Type B pancreatic cell (in vitro differentiated cells): ENCODE results near the gene LTBP1. TPM values are rescaled to one million over a fixed set of nuclear protein-coding genes. Genes with fewer than 3 reads are reported as not detected.

Experiments used
- DNase-seq: peaks from one replicate; pipeline ENCODE4 v3.0.0; 2021; ENCODE audit warnings: mixed read lengths; ENCODE audit not compliant: unreplicated experiment; ENCODE audit errors: extremely low spot score
- H3K27ac Mint-ChIP-seq: 2 replicates; pipeline ENCODE4 v1.8.0; 2021; ENCODE audit warnings: mild to moderate bottlenecking, mixed read lengths
- H3K27me3 Mint-ChIP-seq: 2 replicates; pipeline ENCODE4 v1.8.0; 2021; ENCODE audit warnings: mixed read lengths
- H3K36me3 Mint-ChIP-seq: 2 replicates; pipeline ENCODE4 v1.8.0; 2021; ENCODE audit warnings: mixed read lengths
- H3K4me1 Mint-ChIP-seq: one replicate; pipeline ENCODE4 v1.8.0; 2021; ENCODE audit warnings: mixed read lengths; ENCODE audit not compliant: unreplicated experiment
- H3K4me3 Mint-ChIP-seq: 2 replicates; pipeline ENCODE4 v1.8.0; 2021; ENCODE audit warnings: mild to moderate bottlenecking, mixed read lengths
- H3K9me3 Mint-ChIP-seq: 2 replicates; pipeline ENCODE4 v1.8.0; 2021; ENCODE audit warnings: mixed read lengths
- total RNA-seq: library from RNA; stranded (reverse); gene quantifications from 2 replicates; pipeline ENCODE4 v1.2.1, GENCODE V29; 2021; ENCODE audit warnings: low replicate concordance
- TF ChIP-seq, protein P1 (sequence below): fragments of 200-600 bp; sonication (generic); conservative IDR thresholded peaks from 2 replicates; pipeline ENCODE4 v1.5.0; 2021; ENCODE audit warnings: antibody characterized with exemption, mild to moderate bottlenecking

LTBP1 gene
- total RNA-seq, 1 donor from 2014 or later = 53.3 TPM

DNA sequence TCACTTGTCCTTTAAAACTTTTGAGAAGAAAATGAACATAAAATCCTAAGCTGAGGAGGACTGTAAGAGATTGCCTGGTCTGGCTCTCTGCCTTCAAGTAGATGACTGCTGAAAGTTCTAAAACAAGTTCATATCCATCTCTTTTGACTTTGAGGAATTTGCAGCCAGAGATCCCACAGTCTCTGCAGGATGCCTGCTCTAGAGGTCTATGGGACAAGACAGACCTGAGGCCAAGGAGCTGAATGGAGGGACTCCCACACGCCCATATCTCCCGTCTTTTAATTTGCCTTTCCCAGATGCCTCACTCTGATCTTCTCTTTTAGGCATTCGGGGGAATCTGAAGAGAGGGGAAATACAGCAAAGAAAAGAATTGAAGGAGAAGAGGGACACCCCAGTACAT lies 273.8 kb downstream of the LTBP1 start:
- TF ChIP-seq, protein P1, sequence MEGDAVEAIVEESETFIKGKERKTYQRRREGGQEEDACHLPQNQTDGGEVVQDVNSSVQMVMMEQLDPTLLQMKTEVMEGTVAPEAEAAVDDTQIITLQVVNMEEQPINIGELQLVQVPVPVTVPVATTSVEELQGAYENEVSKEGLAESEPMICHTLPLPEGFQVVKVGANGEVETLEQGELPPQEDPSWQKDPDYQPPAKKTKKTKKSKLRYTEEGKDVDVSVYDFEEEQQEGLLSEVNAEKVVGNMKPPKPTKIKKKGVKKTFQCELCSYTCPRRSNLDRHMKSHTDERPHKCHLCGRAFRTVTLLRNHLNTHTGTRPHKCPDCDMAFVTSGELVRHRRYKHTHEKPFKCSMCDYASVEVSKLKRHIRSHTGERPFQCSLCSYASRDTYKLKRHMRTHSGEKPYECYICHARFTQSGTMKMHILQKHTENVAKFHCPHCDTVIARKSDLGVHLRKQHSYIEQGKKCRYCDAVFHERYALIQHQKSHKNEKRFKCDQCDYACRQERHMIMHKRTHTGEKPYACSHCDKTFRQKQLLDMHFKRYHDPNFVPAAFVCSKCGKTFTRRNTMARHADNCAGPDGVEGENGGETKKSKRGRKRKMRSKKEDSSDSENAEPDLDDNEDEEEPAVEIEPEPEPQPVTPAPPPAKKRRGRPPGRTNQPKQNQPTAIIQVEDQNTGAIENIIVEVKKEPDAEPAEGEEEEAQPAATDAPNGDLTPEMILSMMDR = no peak
- peaks cover 26% of the 10 kb centered on the region for H3K4me1 Mint-ChIP-seq
- no peak overlapping the region for H3K4me3 Mint-ChIP-seq
- DNase-seq = no peak
- no peak overlapping the region for H3K27ac Mint-ChIP-seq
- H3K36me3 Mint-ChIP-seq = peaks cover 10% of the 10 kb centered on the region
- peaks cover 5% of the 10 kb centered on the region for H3K9me3 Mint-ChIP-seq
- H3K27me3 Mint-ChIP-seq = no peaks in the 10 kb centered on the region

DNA sequence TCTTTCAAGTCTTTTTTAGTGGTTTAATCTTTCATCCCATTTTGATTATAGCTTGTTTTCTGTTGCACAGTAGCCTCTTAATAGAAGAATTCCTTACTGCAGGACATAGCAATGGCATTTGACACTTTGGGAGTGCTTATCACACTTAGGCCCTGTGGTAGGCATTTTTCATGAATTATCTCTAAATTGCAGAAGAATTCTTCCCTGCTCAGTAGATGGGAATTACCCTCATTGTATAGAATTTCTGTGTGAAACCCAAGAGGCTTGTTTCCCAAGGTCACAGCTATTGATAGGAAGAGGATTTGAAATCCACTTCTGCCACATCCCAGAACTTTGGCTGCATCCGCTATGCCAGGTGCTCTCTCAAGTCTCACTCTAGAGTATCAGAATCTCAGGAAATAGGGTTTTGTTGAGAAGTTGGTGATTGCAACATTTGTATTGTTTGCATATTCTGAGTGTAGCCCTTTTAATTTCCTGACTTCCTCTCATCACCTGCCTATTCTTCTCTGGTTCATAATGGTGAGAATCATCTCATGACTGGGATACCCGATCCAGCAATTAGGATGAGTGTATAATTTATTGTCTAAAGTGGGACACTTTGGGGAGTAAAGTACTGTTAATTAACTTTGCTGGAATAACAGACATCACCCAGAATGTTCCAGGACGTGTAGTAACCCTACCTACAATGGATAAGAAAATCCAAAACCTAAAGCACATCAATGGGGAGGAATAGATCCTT lies 274.5 kb downstream of the LTBP1 start:
- TF ChIP-seq, protein P1 = no peak
- no peaks in the 10 kb centered on the region for H3K27me3 Mint-ChIP-seq
- no peak overlapping the region for H3K4me3 Mint-ChIP-seq
- H3K27ac Mint-ChIP-seq = no peak overlapping the region
- peaks cover 9% of the 10 kb centered on the region for H3K9me3 Mint-ChIP-seq
- no peak for DNase-seq
- H3K4me1 Mint-ChIP-seq = peaks cover 22% of the 10 kb centered on the region
- H3K36me3 Mint-ChIP-seq = peaks cover 17% of the 10 kb centered on the region

DNA sequence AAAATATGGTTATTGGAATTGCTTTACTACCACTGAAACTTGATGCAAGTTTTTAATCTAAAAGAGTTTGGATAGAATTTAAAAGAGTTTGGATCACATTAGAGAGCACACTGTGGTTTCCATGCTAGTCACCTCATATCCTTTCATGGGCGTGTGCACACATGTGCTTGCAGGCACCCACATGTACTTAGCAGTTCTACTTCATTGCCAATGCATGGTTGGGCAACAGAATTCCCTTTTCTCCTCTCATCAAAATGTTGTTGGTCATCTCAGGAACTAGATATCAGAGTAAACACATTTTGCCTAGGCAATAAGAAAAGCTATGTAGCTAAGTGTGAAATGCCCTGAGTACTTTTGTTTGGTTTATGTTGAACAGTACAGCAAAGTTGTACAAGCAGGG lies 275.6 kb downstream of the LTBP1 start:
- no peak for DNase-seq
- Mint-ChIP-seq H3K4me1 (peaks cover 20% of the 10 kb centered on the region), H3K27me3 (no peaks in the 10 kb centered on the region), H3K36me3 (peaks cover 18% of the 10 kb centered on the region), H3K9me3 (peaks cover 9% of the 10 kb centered on the region), H3K27ac (no peak overlapping the region), H3K4me3 (no peak overlapping the region)
- TF ChIP-seq, protein P1 = no peak

DNA sequence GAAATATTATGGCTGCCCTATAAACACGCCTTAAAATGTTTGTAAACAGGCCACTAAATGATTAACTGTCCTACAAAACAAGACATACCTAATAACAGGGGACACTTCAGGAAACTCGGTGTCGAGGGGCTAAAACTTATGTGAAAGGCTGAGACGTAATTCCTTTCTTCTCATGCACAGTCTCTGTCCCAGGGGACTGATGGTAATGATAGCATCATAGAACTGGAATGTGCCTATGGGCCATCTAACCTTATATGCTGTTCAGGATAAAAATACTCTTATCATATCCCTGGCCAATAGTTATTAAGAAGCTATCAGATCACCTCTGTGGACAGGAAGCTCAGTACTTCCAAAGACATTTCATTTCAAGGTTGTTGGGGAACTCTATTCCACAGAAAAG lies 277.1 kb downstream of the LTBP1 start:
- peaks cover 9% of the 10 kb centered on the region for H3K9me3 Mint-ChIP-seq
- TF ChIP-seq, protein P1 = no peak
- DNase-seq = no peak
- no peak overlapping the region for H3K27ac Mint-ChIP-seq
- H3K27me3 Mint-ChIP-seq = no peaks in the 10 kb centered on the region
- H3K4me1 Mint-ChIP-seq = peaks cover 13% of the 10 kb centered on the region
- no peak overlapping the region for H3K4me3 Mint-ChIP-seq
- peaks cover 18% of the 10 kb centered on the region for H3K36me3 Mint-ChIP-seq

DNA sequence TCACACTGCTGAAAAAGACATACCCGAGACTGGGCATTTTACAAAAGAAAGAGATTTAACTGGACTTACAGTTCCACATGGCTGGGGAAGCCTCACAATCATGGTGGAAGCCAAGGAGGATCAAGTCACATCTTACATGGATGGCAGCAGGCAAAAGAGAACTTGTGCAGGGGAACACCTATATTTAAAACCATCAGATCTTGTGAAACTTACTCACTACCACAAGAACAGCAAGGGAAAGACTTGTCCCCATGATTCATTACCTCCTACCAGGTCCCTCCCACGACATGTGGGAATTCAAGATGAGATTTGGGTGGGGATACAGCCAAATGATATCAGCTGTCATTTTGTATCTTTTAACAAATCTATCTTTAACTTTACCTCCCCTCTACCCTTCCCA lies 278.6 kb downstream of the LTBP1 start:
- Mint-ChIP-seq H3K36me3 (peaks cover 14% of the 10 kb centered on the region), H3K27ac (no peak overlapping the region), H3K27me3 (no peaks in the 10 kb centered on the region), H3K9me3 (peaks cover 9% of the 10 kb centered on the region), H3K4me1 (peaks cover 16% of the 10 kb centered on the region), H3K4me3 (no peak overlapping the region)
- TF ChIP-seq, protein P1 = no peak
- no peak for DNase-seq
